H1 (cell line): ENCODE measurements around the gene GYPE. TPM values are rescaled to one million over a fixed set of nuclear protein-coding genes. Genes with fewer than 3 reads are reported as not detected.

Source experiments
- CTCF ChIA-PET: fragments of 300-600 bp; sonication (Branson Sonifier 250); formaldehyde crosslinking; loops from one replicate; lab custom pipeline; 2021; ENCODE audit not compliant: partially characterized antibody; lab: Charles Lee
- POLR2A ChIA-PET: fragments of 300-600 bp; sonication (Branson Sonifier 250); formaldehyde crosslinking; loops from one replicate; lab custom pipeline; 2021; ENCODE audit warnings: inconsistent platforms; ENCODE audit not compliant: partially characterized antibody; lab: Charles Lee
- DNase-seq, 2 experiments: peaks; one replicate each; pipeline versions ENCODE4 v3.0.0 to v3.0.0-alpha.2; 2010 to 2022; ENCODE audit warnings: low spot score in 2 of 2, low read depth in 1 of 2, mixed read lengths in 1 of 2
- FAIRE-seq: peaks from 2 replicates; lab custom pipeline; 2011; peaks lifted over from hg19 to GRCh38; lab: Jason Lieb, UNC
- H2AFZ ChIP-seq: 2 replicates; pipeline ENCODE4 v1.8.1; 2012; ENCODE audit warnings: low read length, inconsistent platforms
- H2AK5ac ChIP-seq: 2 replicates; pipeline ENCODE4 v1.6.1; 2013; ENCODE audit warnings: low read depth, low read length
- H2BK120ac ChIP-seq: replicated peaks from 2 replicates; pipeline ENCODE3; 2013; ENCODE audit warnings: low read depth, low read length, inconsistent platforms
- H2BK12ac ChIP-seq: 2 replicates; pipeline ENCODE4 v1.6.1; 2013; ENCODE audit warnings: low read depth, low read length
- H2BK15ac ChIP-seq: 2 replicates; pipeline ENCODE4 v1.6.1; 2013; ENCODE audit warnings: low read length
- H2BK20ac ChIP-seq: 2 replicates; pipeline ENCODE4 v1.6.1; 2013; ENCODE audit warnings: low read length
- H2BK5ac ChIP-seq: 2 replicates; pipeline ENCODE4 v1.6.1; 2013; ENCODE audit warnings: low read depth, low read length
- H3K14ac ChIP-seq: 2 replicates; pipeline ENCODE4 v1.6.1; 2013; ENCODE audit warnings: inconsistent platforms; ENCODE audit not compliant: insufficient read length
- H3K18ac ChIP-seq: 2 replicates; pipeline ENCODE4 v1.6.1; 2013; ENCODE audit warnings: low read length; ENCODE audit errors: extremely low read depth
- H3K23ac ChIP-seq: 2 replicates; pipeline ENCODE4 v1.6.1; 2013; ENCODE audit warnings: inconsistent platforms; ENCODE audit not compliant: insufficient read length
- H3K23me2 ChIP-seq: 2 replicates; pipeline ENCODE4 v1.6.1; 2013; ENCODE audit warnings: low read depth, low read length
- H3K27ac ChIP-seq: 2 replicates; pipeline ENCODE4 v1.6.1; 2011; ENCODE audit warnings: low read depth, low read length, inconsistent platforms
- H3K27me3 ChIP-seq, 4 experiments: replicated peaks in 1 of 4; 1 replicate in 1 of 4; 2 replicates in 3 of 4; pipeline versions ENCODE4 v1.6.1 to v1.8.1; 2011 to 2013; ENCODE audit warnings: low read length in 3 of 4, mild to moderate bottlenecking in 3 of 4, inconsistent platforms in 2 of 4, mixed read lengths in 2 of 4, moderate library complexity in 1 of 4; ENCODE audit not compliant: control insufficient read depth in 3 of 4, insufficient read depth in 3 of 4; ENCODE audit errors: extremely low read depth in 1 of 4
- H3K36me3 ChIP-seq, 4 experiments: 2 replicates each; pipeline versions ENCODE4 v1.6.1 to v1.8.1; 2011 to 2013; ENCODE audit warnings: mild to moderate bottlenecking in 4 of 4, low read length in 3 of 4, moderate library complexity in 2 of 4, control low read depth in 1 of 4, inconsistent platforms in 1 of 4; ENCODE audit not compliant: insufficient read depth in 4 of 4, control insufficient read depth in 2 of 4
- H3K4ac ChIP-seq: replicated peaks from 2 replicates; pipeline ENCODE3; 2013; ENCODE audit warnings: low read length, low read depth, mixed read lengths, inconsistent platforms; ENCODE audit not compliant: insufficient read length
- H3K4me1 ChIP-seq, 4 experiments: replicated peaks in 1 of 4; 1 replicate in 1 of 4; 2 replicates in 3 of 4; pipeline versions ENCODE4 v1.6.1 to v1.8.1; 2011 to 2013; ENCODE audit warnings: low read length in 3 of 4, inconsistent platforms in 2 of 4, mixed read lengths in 1 of 4; ENCODE audit not compliant: insufficient read depth in 4 of 4, control insufficient read depth in 3 of 4
- H3K4me2 ChIP-seq, 2 experiments: 2 replicates each; pipeline versions ENCODE4 v1.6.1 to v1.8.1; 2011 to 2013; ENCODE audit warnings: low read depth in 2 of 2, low read length in 2 of 2, control low read depth in 1 of 2, inconsistent platforms in 1 of 2, mild to moderate bottlenecking in 1 of 2; ENCODE audit not compliant: insufficient read depth in 1 of 2
- H3K4me3 ChIP-seq, 4 experiments: fragments of 200-600, 300-600 bp in 1 of 4; sonication (generic), shearing (Covaris generic), sonication (Bioruptor Twin) in 1 of 4; 2 replicates each; pipeline versions ENCODE4 v1.5.1 to v1.8.1; 2011 to 2016; ENCODE audit warnings: low read length in 4 of 4, low read depth in 3 of 4, control low read depth in 2 of 4, inconsistent platforms in 2 of 4, mild to moderate bottlenecking in 2 of 4, mixed read lengths in 1 of 4, moderate library complexity in 1 of 4; ENCODE audit not compliant: insufficient read depth in 2 of 4; ENCODE audit errors: extremely low read depth in 1 of 4
- H3K56ac ChIP-seq: replicated peaks from 2 replicates; pipeline ENCODE3; 2013; ENCODE audit warnings: low read depth, mild to moderate bottlenecking, mixed read lengths, low read length, inconsistent platforms; ENCODE audit not compliant: insufficient read length
- H3K79me1 ChIP-seq: 2 replicates; pipeline ENCODE4 v1.6.1; 2013; ENCODE audit warnings: low read depth, low read length, control low read depth
- H3K79me2 ChIP-seq, 2 experiments: 2 replicates each; pipeline versions ENCODE4 v1.6.1 to v1.8.1; 2012 to 2013; ENCODE audit warnings: low read length in 2 of 2, mild to moderate bottlenecking in 2 of 2, inconsistent platforms in 1 of 2; ENCODE audit not compliant: insufficient read depth in 2 of 2, control insufficient read depth in 1 of 2
- H3K9ac ChIP-seq, 4 experiments: replicated peaks in 1 of 4; 1 replicate in 1 of 4; 2 replicates in 3 of 4; pipeline versions ENCODE4 v1.6.1 to v1.8.1; 2011 to 2013; ENCODE audit warnings: low read depth in 3 of 4, low read length in 3 of 4, control low read depth in 2 of 4, mild to moderate bottlenecking in 2 of 4, moderate library complexity in 2 of 4, inconsistent platforms in 1 of 4; ENCODE audit errors: extremely low read depth in 1 of 4
- H3K9me3 ChIP-seq, 2 experiments: 2 replicates each; pipeline versions ENCODE4 v1.6.1 to v1.8.1; 2012 to 2013; ENCODE audit warnings: mild to moderate bottlenecking in 2 of 2, moderate library complexity in 2 of 2, control low read depth in 1 of 2, inconsistent platforms in 1 of 2, low read depth in 1 of 2, low read length in 1 of 2, mixed read lengths in 1 of 2; ENCODE audit not compliant: insufficient read depth in 2 of 2
- H4K20me1 ChIP-seq, 2 experiments: replicated peaks in 1 of 2; 2 replicates each; pipeline versions ENCODE3 to v1.8.1; 2011 to 2013; ENCODE audit warnings: inconsistent platforms in 2 of 2, low read length in 2 of 2, mild to moderate bottlenecking in 1 of 2; ENCODE audit not compliant: insufficient read depth in 2 of 2, control insufficient read depth in 1 of 2
- H4K5ac ChIP-seq: 2 replicates; pipeline ENCODE4 v1.6.1; 2013; ENCODE audit warnings: low read length, low read depth, mixed read lengths, inconsistent platforms; ENCODE audit not compliant: insufficient read length
- H4K8ac ChIP-seq: 2 replicates; pipeline ENCODE4 v1.8.0; 2013; ENCODE audit warnings: mild to moderate bottlenecking, moderate library complexity, low read length, inconsistent platforms; ENCODE audit not compliant: insufficient read depth; ENCODE audit errors: extremely low read depth
- H4K91ac ChIP-seq: replicated peaks from 2 replicates; pipeline ENCODE3; 2013; ENCODE audit warnings: low read length, mixed read lengths, inconsistent platforms; ENCODE audit not compliant: insufficient read length
- ASH2L ChIP-seq: fragments of 200-600, 300-600 bp; sonication (generic); IDR thresholded peaks from one replicate; pipeline ENCODE4 v1.7.1; 2017; ENCODE audit warnings: low read length
- CEBPB ChIP-seq: IDR thresholded peaks from 2 replicates; pipeline ENCODE4 v1.6.1; 2012; ENCODE audit warnings: low read depth, low read length
- EGR1 ChIP-seq: IDR thresholded peaks from 2 replicates; pipeline ENCODE4 v1.6.1; 2011; ENCODE audit warnings: low read depth, low read length, borderline replicate concordance
- JUN ChIP-seq: IDR thresholded peaks from 2 replicates; pipeline ENCODE4 v1.6.1; 2011; ENCODE audit warnings: low read depth, mild to moderate bottlenecking, improper control_type of control experiment, low read length
- NANOG ChIP-seq: IDR thresholded peaks from 2 replicates; pipeline ENCODE4 v1.6.1; 2011; ENCODE audit warnings: low read length, low read depth, mild to moderate bottlenecking, inconsistent platforms; ENCODE audit not compliant: insufficient read depth, poor library complexity, severe bottlenecking
- RXRA ChIP-seq: IDR thresholded peaks from 2 replicates; pipeline ENCODE4 v1.6.1; 2011; ENCODE audit warnings: low read depth, mild to moderate bottlenecking, low read length, moderate library complexity; ENCODE audit not compliant: insufficient read depth
- SIRT6 ChIP-seq: IDR thresholded peaks from one replicate; pipeline ENCODE4 v1.7.1; 2012; ENCODE audit warnings: low read length, inconsistent platforms
- WGBS, 2 experiments: shearing (Covaris generic) in 1 of 2; methylation state at CpG; one replicate each; pipeline versions ENCODE4 v1.1.6 to v1.1.7; 2013 to 2015; ENCODE audit warnings: low lambda C conversion rate in 2 of 2, mixed read lengths in 2 of 2, inconsistent platforms in 1 of 2, low coverage in 1 of 2, missing lambda C conversion rate in 1 of 2; ENCODE audit not compliant: insufficient replicate concordance in 2 of 2, insufficient coverage in 1 of 2, insufficient read length in 1 of 2; ENCODE audit errors: extremely low coverage in 1 of 2, missing lambda C conversion rate in 1 of 2; 5-methylcytosine and 5-hydroxymethylcytosine counted together
- polyA plus RNA-seq, 7 experiments: library from polyadenylated mRNA; depleted of rRNA in 3 of 7; stranded (reverse) in 5 of 7; unstranded in 2 of 7; fragments of >200 nt in 5 of 7; fragments of 200-250 nt in 2 of 7; gene quantifications; 1 replicate in 5 of 7; 2 replicates in 1 of 7; 4 replicates in 1 of 7; pipeline versions ENCODE4 v1.2.1 to v1.2.3, GENCODE V29; 2011 to 2013; ENCODE audit warnings: missing spikeins in 2 of 7, mixed read lengths in 2 of 7
- total RNA-seq: library from RNA; stranded (reverse); fragmentation: NEBNext Ultra II Directional; extraction: Animal tissue kit (Norgen Biotek cat#: 25700); gene quantifications from 2 replicates; pipeline ENCODE4 v1.2.1, GENCODE V29; 2021
- TF ChIP-seq, protein P1 (sequence below): IDR thresholded peaks from 2 replicates; pipeline ENCODE4 v1.6.1; 2012; ENCODE audit warnings: low read length, inconsistent platforms

Gene GYPE
- total and polyA plus RNA-seq, 2 of the 8 experiments (the other 6 are each of a cell fraction or from before 2014, with no cell fraction given) = not detected

DNA sequence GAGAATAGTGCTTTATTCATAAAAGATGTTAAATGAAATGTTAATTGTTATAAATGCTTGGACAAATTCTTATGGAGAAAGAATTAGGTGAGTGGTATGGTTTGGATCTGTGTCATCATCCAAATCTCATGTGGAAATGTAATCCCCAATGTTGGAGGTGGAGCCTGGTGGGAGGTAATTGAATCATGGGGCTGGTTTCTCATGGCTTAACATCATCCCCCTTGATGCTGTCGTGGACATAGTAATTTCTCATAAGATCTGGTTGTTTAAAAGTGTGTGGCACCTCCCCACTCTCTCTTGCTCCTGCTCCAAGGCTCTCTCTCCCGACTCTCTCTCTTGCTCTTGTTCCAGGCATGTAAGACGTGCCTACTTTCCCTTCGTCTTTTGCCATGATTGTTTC lies 22.5 kb downstream of the GYPE start:
- Histone ChIP-seq H3K27me3 (no peaks in the 10 kb centered on the region), H4K8ac (no peak overlapping the region), H2AFZ (no peak overlapping the region), H3K23me2 (no peaks in the 10 kb centered on the region), H3K4ac (no peak overlapping the region), H2AK5ac (no peak overlapping the region), H2BK20ac (no peak overlapping the region), H3K14ac (no peak overlapping the region), H4K5ac (no peak overlapping the region), H3K18ac (no peak overlapping the region), H3K56ac (no peak overlapping the region), H3K79me1 (no peaks in the 10 kb centered on the region), H3K4me3 (no peak overlapping the region), H3K23ac (no peak overlapping the region), H4K91ac (no peak overlapping the region), H3K4me2 (no peak overlapping the region), H3K79me2 (no peaks in the 10 kb centered on the region), H2BK12ac (no peak overlapping the region), H3K9me3 (no peaks in the 10 kb centered on the region), H3K4me1 (no peaks in the 10 kb centered on the region), H2BK15ac (no peak overlapping the region), H2BK120ac (no peak overlapping the region), H3K27ac (no peak overlapping the region), H4K20me1 (no peaks in the 10 kb centered on the region), H3K9ac (no peak overlapping the region), H3K36me3 (no peaks in the 10 kb centered on the region), H2BK5ac (no peak overlapping the region)
- WGBS, 2 experiments = 92% methylated on average over 4 of the region's 4 CpGs; no CpG with 5 or more reads in 1 of the 2 experiments
- ChIA-PET POLR2A (no interaction called here), CTCF (no interaction called here)
- FAIRE-seq (no peak), DNase-seq (no peak)
- TF ChIP-seq ASH2L (no peak), CEBPB (no peak), EGR1 (no peak), RXRA (no peak), JUN (no peak), SIRT6 (no peak), NANOG (no peak)
- TF ChIP-seq, protein P1, sequence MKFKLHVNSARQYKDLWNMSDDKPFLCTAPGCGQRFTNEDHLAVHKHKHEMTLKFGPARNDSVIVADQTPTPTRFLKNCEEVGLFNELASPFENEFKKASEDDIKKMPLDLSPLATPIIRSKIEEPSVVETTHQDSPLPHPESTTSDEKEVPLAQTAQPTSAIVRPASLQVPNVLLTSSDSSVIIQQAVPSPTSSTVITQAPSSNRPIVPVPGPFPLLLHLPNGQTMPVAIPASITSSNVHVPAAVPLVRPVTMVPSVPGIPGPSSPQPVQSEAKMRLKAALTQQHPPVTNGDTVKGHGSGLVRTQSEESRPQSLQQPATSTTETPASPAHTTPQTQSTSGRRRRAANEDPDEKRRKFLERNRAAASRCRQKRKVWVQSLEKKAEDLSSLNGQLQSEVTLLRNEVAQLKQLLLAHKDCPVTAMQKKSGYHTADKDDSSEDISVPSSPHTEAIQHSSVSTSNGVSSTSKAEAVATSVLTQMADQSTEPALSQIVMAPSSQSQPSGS = no peak
